Erythroblast (primary cell): Measurements from ENCODE around the gene VSTM2L.

Experiments
- GATA1 ChIP-seq: IDR thresholded peaks from 2 replicates; pipeline ENCODE4 v1.6.1; 2011; ENCODE audit warnings: low read depth, mild to moderate bottlenecking, control low read depth, low read length, moderate library complexity
- POLR2A ChIP-seq: IDR thresholded peaks from 2 replicates; pipeline ENCODE4 v1.6.1; 2011; ENCODE audit warnings: mild to moderate bottlenecking, low read length

GRCh38 chr20:37986044-37986858 is 83.3 kb downstream of the VSTM2L start:
- TF ChIP-seq POLR2A (no peak), GATA1 (no peak)
